Gastrocnemius medialis (tissue), 4 donors: ENCODE results near the gene ZBTB33.

Source experiments
- CTCF ChIP-seq, 5 experiments: fragments of 450-650 bp in 3 of 5; fragments of 200-600 bp in 2 of 5; sonication (generic) in 2 of 5; IDR thresholded peaks in 4 of 5; conservative IDR thresholded peaks in 1 of 5; 1 replicate in 4 of 5; 2 replicates in 1 of 5; pipeline ENCODE4 v1.5.1; 2016 to 2019; ENCODE audit warnings: antibody characterized with exemption in 5 of 5, mild to moderate bottlenecking in 3 of 5, moderate library complexity in 3 of 5
- POLR2A ChIP-seq, 2 donors: fragments of 450-650 bp; IDR thresholded peaks; one replicate each; pipeline ENCODE4 v1.6.1; 2017; ENCODE audit warnings: antibody characterized with exemption in 2 of 2, mild to moderate bottlenecking in 2 of 2, moderate library complexity in 2 of 2

- TF ChIP-seq POLR2A (IDR thresholded peaks at IDR 0.05) (no peak), CTCF (IDR thresholded peaks at IDR 0.05 in 4 of 5, conservative IDR thresholded peaks at IDR 0.05 in 1 of 5) (no peak)
Measured at GRCh38 chrX:120281021-120281624, 30.5 kb downstream of the ZBTB33 start.
